ENCODE data around the gene ASTN1. TPM values are rescaled to one million over a fixed set of nuclear protein-coding genes. Genes with fewer than 3 reads are reported as not detected.

Gene ASTN1
- total RNA-seq, 2 donors from 2014 or later = 1.3 TPM

- no peaks in the 10 kb centered on the region for H3K27me3 ChIP-seq
- H3K4me3 ChIP-seq = no peak overlapping the region
- H3K27ac ChIP-seq = no peak overlapping the region
- peaks cover 0 to 4% of the 10 kb centered on the region in 2 donors for H3K4me1 ChIP-seq
- H3K9me3 ChIP-seq = no peaks in the 10 kb centered on the region
- DNase-seq (ENCODE audit: low spot score) = no peak
- H3K36me3 ChIP-seq = no peaks in the 10 kb centered on the region
- TF ChIP-seq CTCF (IDR thresholded peaks at IDR 0.05) = no peak
Observed at GRCh38 chr1:177017287-177017852, 147.1 kb downstream of the ASTN1 start.

DNA sequence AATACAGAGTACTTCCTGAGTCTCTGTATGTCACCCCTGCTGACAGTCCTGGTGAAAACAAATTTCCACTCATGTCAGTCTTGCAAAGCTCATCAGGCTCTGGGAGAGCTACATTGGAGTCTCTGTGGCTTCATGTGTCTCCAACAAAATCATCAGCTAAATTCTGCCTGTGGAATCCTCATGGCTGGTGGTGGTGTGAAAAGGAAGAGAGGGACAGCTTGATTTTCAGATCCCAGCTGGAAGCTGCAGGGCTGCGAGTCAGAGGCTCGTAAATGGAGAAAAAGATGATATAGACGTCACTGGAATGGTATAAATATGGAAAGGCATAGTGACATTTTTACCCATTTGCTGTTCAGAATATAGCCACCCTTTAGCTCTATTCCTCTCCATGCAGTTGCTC is 150.2 kb downstream of the ASTN1 start:
- H3K4me1 ChIP-seq = no peaks in the 10 kb centered on the region
- H3K36me3 ChIP-seq = no peaks in the 10 kb centered on the region
- no peak for TF ChIP-seq CTCF (IDR thresholded peaks at IDR 0.05)
- no peak for DNase-seq (ENCODE audit: low spot score)
- no peaks in the 10 kb centered on the region for H3K27me3 ChIP-seq
- no peak overlapping the region for H3K27ac ChIP-seq
- H3K4me3 ChIP-seq = no peak overlapping the region
- H3K9me3 ChIP-seq = no peaks in the 10 kb centered on the region

DNA sequence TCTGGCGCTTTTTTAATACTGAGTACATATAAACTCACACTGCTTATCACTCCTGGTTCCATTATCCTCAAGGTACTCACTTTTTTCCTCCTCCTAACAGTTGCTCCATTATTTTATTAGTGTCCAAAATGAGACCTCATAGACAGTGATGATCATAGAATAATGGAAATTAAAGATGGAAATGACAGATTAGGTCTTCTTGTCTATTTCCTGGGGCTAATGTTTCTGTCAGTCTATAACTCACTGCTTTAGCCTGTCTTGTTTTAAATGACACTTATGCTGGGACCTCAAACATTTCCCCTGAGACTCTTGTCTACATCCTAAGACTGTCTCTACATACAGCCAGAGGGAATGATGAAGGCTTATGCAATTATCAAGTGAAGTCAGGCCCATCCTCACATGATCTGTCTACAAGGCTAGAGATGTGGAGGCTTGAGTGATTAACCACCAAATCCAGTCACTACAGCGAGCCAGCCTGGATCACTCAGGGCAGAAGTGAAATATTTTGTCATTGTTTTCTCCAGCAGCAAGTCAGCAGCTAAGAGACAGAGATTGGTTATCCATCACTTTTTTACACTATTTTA is 152.1 kb downstream of the ASTN1 start:
- Histone ChIP-seq H3K4me3 (no peak overlapping the region), H3K27ac (no peak overlapping the region), H3K36me3 (no peaks in the 10 kb centered on the region), H3K9me3 (no peaks in the 10 kb centered on the region), H3K4me1 (no peaks in the 10 kb centered on the region), H3K27me3 (no peaks in the 10 kb centered on the region)
- no peak for DNase-seq (ENCODE audit: low spot score)
- TF ChIP-seq CTCF (IDR thresholded peaks at IDR 0.05) = no peak

DNA sequence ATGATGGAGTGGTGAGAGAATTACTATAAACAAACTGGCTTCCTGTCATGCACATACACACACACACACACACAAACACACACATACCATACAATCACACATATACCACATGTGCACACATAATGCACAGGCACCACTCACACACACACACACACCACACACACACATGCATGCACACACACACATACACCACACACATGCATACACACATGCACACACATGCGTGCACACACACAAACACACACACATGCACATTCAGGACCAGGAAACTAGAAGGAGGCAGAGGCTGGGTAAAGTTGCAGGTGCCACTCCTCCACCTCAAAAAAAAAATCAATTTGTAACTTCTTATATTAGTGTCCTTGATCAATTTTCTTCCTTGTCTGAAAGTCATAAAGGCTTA is 153.0 kb downstream of the ASTN1 start:
- no peaks in the 10 kb centered on the region for H3K36me3 ChIP-seq
- H3K4me3 ChIP-seq = no peak overlapping the region
- TF ChIP-seq CTCF (IDR thresholded peaks at IDR 0.05) = no peak
- H3K27ac ChIP-seq = no peak overlapping the region
- H3K9me3 ChIP-seq = no peaks in the 10 kb centered on the region
- no peak for DNase-seq (ENCODE audit: low spot score)
- no peaks in the 10 kb centered on the region for H3K27me3 ChIP-seq
- H3K4me1 ChIP-seq = no peaks in the 10 kb centered on the region

DNA sequence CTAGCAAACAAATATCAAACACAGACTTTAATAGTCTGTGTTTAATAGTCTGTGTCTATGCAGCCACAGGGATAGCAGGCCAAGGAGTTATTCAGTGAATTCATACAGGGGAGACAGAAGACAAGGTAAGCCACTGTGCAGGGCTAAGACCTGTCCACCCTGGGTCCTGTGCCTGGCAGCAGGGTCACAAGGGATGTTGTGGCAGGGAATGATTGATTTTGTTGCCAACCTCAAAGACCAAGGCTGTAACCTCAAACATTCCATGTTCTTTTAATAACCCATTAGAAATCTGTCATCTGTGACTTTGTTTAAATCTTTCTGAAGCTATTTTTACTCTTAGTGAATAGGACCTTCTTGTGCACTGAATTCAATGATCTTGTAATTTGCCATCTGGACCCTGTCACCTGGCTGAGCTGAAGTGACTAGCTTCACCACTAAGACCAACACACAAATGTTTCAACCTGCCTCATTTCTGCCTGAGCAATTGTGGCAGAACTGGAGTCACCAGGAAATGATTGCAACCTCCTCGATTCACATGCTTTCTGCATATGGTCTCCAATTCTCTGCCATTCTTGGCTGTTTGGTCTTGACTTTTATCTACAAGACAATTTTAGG is 154.2 kb downstream of the ASTN1 start:
- H3K9me3 ChIP-seq = no peaks in the 10 kb centered on the region
- no peak overlapping the region for H3K27ac ChIP-seq
- H3K27me3 ChIP-seq = no peaks in the 10 kb centered on the region
- no peaks in the 10 kb centered on the region for H3K36me3 ChIP-seq
- no peaks in the 10 kb centered on the region for H3K4me1 ChIP-seq
- TF ChIP-seq CTCF (IDR thresholded peaks at IDR 0.05) = no peak
- no peak for DNase-seq (ENCODE audit: low spot score)
- H3K4me3 ChIP-seq = no peak overlapping the region

Data from right atrium auricular region (tissue), 2 donors.